Mesenchymal stem cell (in vitro differentiated cells and primary cell): ENCODE data around the gene STK24.
A peak's percentile ranks its signal among the peaks of the same experiment; 100 is the strongest.

Experiments used
- DNase-seq: peaks from one replicate; pipeline ENCODE4 v3.0.0-alpha.2; 2013
- H2AFZ ChIP-seq: one replicate; pipeline ENCODE4 v1.6.1; 2013; ENCODE audit warnings: low read depth, mild to moderate bottlenecking, control low read depth, inconsistent platforms, low read length, moderate library complexity
- H2AK5ac ChIP-seq: 2 replicates; pipeline ENCODE4 v1.6.1; 2013; ENCODE audit warnings: low read length, moderate library complexity, mild to moderate bottlenecking, inconsistent platforms; ENCODE audit not compliant: severe bottlenecking
- H2BK120ac ChIP-seq: one replicate; pipeline ENCODE4 v1.6.1; 2013; ENCODE audit warnings: low read depth, mild to moderate bottlenecking, inconsistent platforms, low read length, moderate library complexity
- H2BK12ac ChIP-seq, 2 experiments: one replicate each; pipeline ENCODE4 v1.6.1; 2013; ENCODE audit warnings: inconsistent platforms in 2 of 2, low read length in 2 of 2, mild to moderate bottlenecking in 2 of 2, moderate library complexity in 2 of 2, control low read depth in 1 of 2
- H2BK15ac ChIP-seq: one replicate; pipeline ENCODE4 v1.6.1; 2013; ENCODE audit warnings: mild to moderate bottlenecking, low read depth, inconsistent platforms; ENCODE audit not compliant: poor library complexity, severe bottlenecking
- H2BK5ac ChIP-seq: 2 replicates; pipeline ENCODE4 v1.6.1; 2013; ENCODE audit warnings: low read depth, mild to moderate bottlenecking, low read length, control low read depth, inconsistent platforms; ENCODE audit not compliant: poor library complexity, severe bottlenecking
- H3K14ac ChIP-seq, 2 experiments: one replicate each; pipeline ENCODE4 v1.6.1; 2013; ENCODE audit warnings: inconsistent platforms in 2 of 2, low read length in 2 of 2, control low read depth in 1 of 2, mild to moderate bottlenecking in 1 of 2, moderate library complexity in 1 of 2
- H3K18ac ChIP-seq, 2 experiments: one replicate each; pipeline ENCODE4 v1.6.1; 2013; ENCODE audit warnings: inconsistent platforms in 2 of 2, low read length in 2 of 2, control low read depth in 1 of 2, low read depth in 1 of 2, mild to moderate bottlenecking in 1 of 2
- H3K23ac ChIP-seq, 2 experiments: one replicate each; pipeline ENCODE4 v1.6.1; 2013; ENCODE audit warnings: inconsistent platforms in 2 of 2, low read length in 2 of 2, mild to moderate bottlenecking in 2 of 2, moderate library complexity in 2 of 2, control low read depth in 1 of 2
- H3K27ac ChIP-seq: 2 replicates; pipeline ENCODE4 v1.5.1; 2013; ENCODE audit warnings: mild to moderate bottlenecking, moderate library complexity, low read length, control low read depth, inconsistent platforms; ENCODE audit not compliant: poor library complexity, severe bottlenecking
- H3K27me3 ChIP-seq, 2 experiments: 2 replicates each; pipeline versions ENCODE4 v1.6.1 to v1.7.0; 2013; ENCODE audit warnings: low read length in 2 of 2, mild to moderate bottlenecking in 2 of 2, moderate library complexity in 2 of 2, control low read depth in 1 of 2, inconsistent platforms in 1 of 2; ENCODE audit not compliant: control insufficient read depth in 1 of 2, insufficient read depth in 1 of 2
- H3K36me3 ChIP-seq, 2 experiments: 2 replicates each; pipeline versions ENCODE4 v1.6.1 to v1.7.0; 2013; ENCODE audit warnings: low read length in 2 of 2, control low read depth in 1 of 2, inconsistent platforms in 1 of 2, low read depth in 1 of 2, mild to moderate bottlenecking in 1 of 2; ENCODE audit not compliant: insufficient read depth in 2 of 2, control insufficient read depth in 1 of 2
- H3K4ac ChIP-seq, 2 experiments: one replicate each; pipeline ENCODE4 v1.6.1; 2013; ENCODE audit warnings: inconsistent platforms in 2 of 2, low read length in 2 of 2, mild to moderate bottlenecking in 2 of 2, moderate library complexity in 2 of 2, control low read depth in 1 of 2, low read depth in 1 of 2
- H3K4me1 ChIP-seq: 2 replicates; pipeline ENCODE4 v1.6.1; 2013; ENCODE audit warnings: low read depth, low read length, control low read depth; ENCODE audit not compliant: control insufficient read depth, insufficient read depth
- H3K4me2 ChIP-seq: 2 replicates; pipeline ENCODE4 v1.6.1; 2013; ENCODE audit warnings: low read length, mild to moderate bottlenecking, inconsistent platforms; ENCODE audit not compliant: poor library complexity, severe bottlenecking
- H3K4me3 ChIP-seq, 2 experiments: 2 replicates each; pipeline versions ENCODE4 v1.5.1 to v1.7.0; 2013; ENCODE audit warnings: low read length in 2 of 2, mild to moderate bottlenecking in 2 of 2, control low read depth in 1 of 2, low read depth in 1 of 2; ENCODE audit not compliant: insufficient read depth in 1 of 2
- H3K79me1 ChIP-seq: replicated peaks from 2 replicates; pipeline ENCODE4 v1.6.1; 2013; ENCODE audit warnings: mild to moderate bottlenecking, control low read depth, low read length, inconsistent platforms; ENCODE audit not compliant: poor library complexity, severe bottlenecking
- H3K9ac ChIP-seq: 2 replicates; pipeline ENCODE4 v1.7.0; 2013; ENCODE audit warnings: mild to moderate bottlenecking, low read length, moderate library complexity
- H3K9me3 ChIP-seq: 2 replicates; pipeline ENCODE4 v1.7.0; 2013; ENCODE audit warnings: mild to moderate bottlenecking, low read length; ENCODE audit not compliant: control insufficient read depth
- H4K8ac ChIP-seq: one replicate; pipeline ENCODE4 v1.6.1; 2013; ENCODE audit warnings: inconsistent platforms, mild to moderate bottlenecking, low read length, moderate library complexity
- H4K91ac ChIP-seq: one replicate; pipeline ENCODE4 v1.6.1; 2013; ENCODE audit warnings: mild to moderate bottlenecking, low read length, inconsistent platforms
- WGBS: methylation state at CpG from one replicate; pipeline ENCODE4 v1.1.7; 2013; ENCODE audit warnings: mixed read lengths; 5-methylcytosine and 5-hydroxymethylcytosine counted together

Gene STK24

DNA sequence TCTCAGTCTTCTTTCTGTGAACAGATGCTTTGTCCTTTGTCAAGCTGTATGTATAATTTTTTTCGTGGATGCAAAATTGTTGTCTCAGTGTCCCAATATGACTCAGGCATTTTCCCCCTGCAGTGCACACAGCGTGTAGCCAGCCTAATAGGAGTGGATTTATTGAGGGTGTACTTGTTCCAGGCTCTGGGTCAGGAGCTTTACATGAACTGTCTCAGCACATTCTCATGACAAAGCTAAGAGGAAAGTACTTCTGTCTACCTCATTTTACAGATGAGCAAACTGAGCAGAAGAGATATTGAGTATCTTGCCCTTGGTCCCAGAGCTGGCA, 50.8 kb downstream of the STK24 start:
- Histone ChIP-seq H2BK15ac (no peak overlapping the region), H2BK120ac (no peak overlapping the region), H3K4me3 (no peak overlapping the region), H3K4me2 (no peak overlapping the region), H4K91ac (no peak overlapping the region), H3K4me1 (peaks cover 29% of the 10 kb centered on the region), H2BK5ac (no peak overlapping the region), H2AK5ac (no peak overlapping the region), H3K9ac (no peak overlapping the region), H3K18ac (no peak overlapping the region), H3K23ac (no peak overlapping the region), H4K8ac (no peak overlapping the region), H2AFZ (no peak overlapping the region), H3K9me3 (no peaks in the 10 kb centered on the region), H3K36me3 (peaks cover 0 to 14% of the 10 kb centered on the region in 2 experiments), H3K27ac (no peak overlapping the region), H3K4ac (no peak overlapping the region), H3K79me1 (peaks cover 68% of the 10 kb centered on the region), H3K14ac (no peak overlapping the region), H2BK12ac (no peak overlapping the region), H3K27me3 (no peaks in the 10 kb centered on the region)
- DNase-seq, result no peak
- WGBS, result 88% methylated on average over 2 of the region's 2 CpGs

DNA sequence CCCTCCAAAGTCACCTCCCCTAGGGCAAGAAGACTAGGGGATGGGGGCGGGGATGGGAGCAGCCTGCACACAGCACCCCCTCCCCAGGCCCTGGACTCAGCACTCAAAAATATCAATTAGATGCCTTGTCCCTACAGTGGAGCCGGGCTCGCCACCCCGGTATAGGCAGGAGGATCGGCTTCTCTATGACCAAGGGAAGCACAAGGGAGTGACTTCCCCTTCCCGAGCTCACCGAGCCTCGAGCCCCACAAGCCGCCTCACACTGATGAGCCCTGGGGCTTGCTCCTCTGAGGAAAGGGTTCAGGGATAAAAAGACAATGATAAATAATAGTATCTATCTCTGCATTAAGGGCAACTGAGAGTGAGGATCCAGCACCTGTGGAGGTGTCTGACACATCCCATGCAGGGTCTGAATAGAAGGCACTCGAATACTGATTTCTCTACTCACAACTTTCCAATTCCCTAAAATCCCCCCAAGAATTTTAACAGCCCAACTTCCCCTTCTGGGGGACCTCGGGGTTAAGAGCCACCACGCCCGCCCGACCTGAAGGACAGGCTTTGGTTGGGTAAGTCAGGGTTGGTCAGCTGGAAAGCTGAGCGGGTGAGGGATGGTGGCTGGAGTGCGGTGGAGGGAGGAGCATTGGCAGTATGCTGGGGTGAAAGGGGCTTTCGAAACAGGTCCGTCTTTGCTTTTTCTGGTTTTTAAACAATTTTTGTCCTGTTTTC, 51.3 kb downstream of the STK24 start:
- H3K79me1 ChIP-seq, result peaks cover 68% of the 10 kb centered on the region
- H3K4ac ChIP-seq, result no peak overlapping the region
- H3K4me3 ChIP-seq, result no peak overlapping the region
- H3K27ac ChIP-seq, result no peak overlapping the region
- no peak overlapping the region for H4K91ac ChIP-seq
- no peak overlapping the region for H2AFZ ChIP-seq
- no peak overlapping the region for H3K23ac ChIP-seq
- no peak overlapping the region for H3K4me2 ChIP-seq
- no peak overlapping the region for H3K14ac ChIP-seq
- H2BK12ac ChIP-seq, result peak overlapping the region in 1 of 2 experiments; percentile 71
- no peak overlapping the region for H3K9ac ChIP-seq
- peaks cover 31% of the 10 kb centered on the region for H3K4me1 ChIP-seq
- H2BK5ac ChIP-seq, result no peak overlapping the region
- H4K8ac ChIP-seq, result no peak overlapping the region
- H3K18ac ChIP-seq, result no peak overlapping the region
- H2BK120ac ChIP-seq, result no peak overlapping the region
- H3K36me3 ChIP-seq, result peaks cover 0 to 14% of the 10 kb centered on the region in 2 experiments
- no peak for DNase-seq
- no peaks in the 10 kb centered on the region for H3K9me3 ChIP-seq
- no peak overlapping the region for H2AK5ac ChIP-seq
- no peaks in the 10 kb centered on the region for H3K27me3 ChIP-seq
- peak overlapping the region; percentile 17 for H2BK15ac ChIP-seq
- 93% methylated on average over 18 of the region's 18 CpGs for WGBS

DNA sequence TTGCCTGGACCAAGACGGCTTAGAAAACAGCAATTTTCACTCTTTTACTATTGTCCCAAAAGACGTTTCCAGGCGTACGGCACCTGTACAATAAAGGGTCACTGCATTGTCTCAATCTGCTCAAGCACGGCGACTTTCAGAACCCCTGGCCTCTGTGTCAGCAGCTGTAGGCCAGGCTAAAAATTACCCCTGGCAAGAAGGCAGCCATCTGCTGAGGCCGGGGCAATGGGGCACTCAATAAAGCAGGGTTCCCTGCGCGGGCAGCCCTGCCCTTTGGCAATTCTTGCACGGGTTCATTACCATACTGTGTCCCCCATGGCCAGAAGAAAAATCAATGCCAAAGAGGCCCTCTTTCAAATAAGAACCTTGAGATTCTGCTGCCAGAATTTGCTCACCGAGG, 52.1 kb downstream of the STK24 start:
- Histone ChIP-seq H2AK5ac (no peak overlapping the region), H2BK120ac (no peak overlapping the region)
- 96% methylated on average over 11 of the region's 11 CpGs for whole genome bisulfite sequencing

GRCh38 chr13:98524391-98524790, 52.5 kb downstream of the STK24 start:
- H4K8ac ChIP-seq, result no peak overlapping the region
- DNase-seq, result no peak
- H3K4me1 ChIP-seq, result peaks cover 33% of the 10 kb centered on the region
- H3K27ac ChIP-seq, result no peak overlapping the region
- no peak overlapping the region for H2BK5ac ChIP-seq
- no peak overlapping the region for H2AFZ ChIP-seq
- H3K9ac ChIP-seq, result no peak overlapping the region
- no peak overlapping the region for H2AK5ac ChIP-seq
- H3K9me3 ChIP-seq, result no peaks in the 10 kb centered on the region
- peaks cover 0 to 14% of the 10 kb centered on the region in 2 experiments for H3K36me3 ChIP-seq
- H3K4ac ChIP-seq, result no peak overlapping the region
- H4K91ac ChIP-seq, result peak overlapping the region; percentile 2
- no peak overlapping the region for H3K18ac ChIP-seq
- H3K23ac ChIP-seq, result no peak overlapping the region
- H3K4me3 ChIP-seq, result no peak overlapping the region
- H3K79me1 ChIP-seq, result peaks cover 64% of the 10 kb centered on the region
- no peaks in the 10 kb centered on the region for H3K27me3 ChIP-seq
- WGBS, result 88% methylated on average over 7 of the region's 11 CpGs
- H2BK120ac ChIP-seq, result no peak overlapping the region
- H2BK15ac ChIP-seq, result no peak overlapping the region
- peak overlapping the region in 1 of 2 experiments; percentile 23 for H3K14ac ChIP-seq
- H2BK12ac ChIP-seq, result peak overlapping the region in 1 of 2 experiments; percentile 64
- H3K4me2 ChIP-seq, result no peak overlapping the region

More for the DNA sequence above, 52.1 kb downstream of the STK24 start:
- Histone ChIP-seq H3K9ac (no peak overlapping the region), H2BK15ac (no peak overlapping the region), H3K4me1 (peaks cover 33% of the 10 kb centered on the region), H3K4ac (no peak overlapping the region), H3K14ac (no peak overlapping the region), H2AFZ (no peak overlapping the region), H3K36me3 (peaks cover 0 to 14% of the 10 kb centered on the region in 2 experiments), H4K8ac (no peak overlapping the region), H3K79me1 (peaks cover 68% of the 10 kb centered on the region), H2BK5ac (no peak overlapping the region), H3K27me3 (no peaks in the 10 kb centered on the region), H3K4me3 (no peak overlapping the region), H3K9me3 (no peaks in the 10 kb centered on the region), H3K4me2 (no peak overlapping the region), H4K91ac (no peak overlapping the region), H3K18ac (no peak overlapping the region), H2BK12ac (no peak overlapping the region), H3K23ac (no peak overlapping the region), H3K27ac (no peak overlapping the region)
- no peak for DNase-seq
